ENCODE data around the gene COX4I2.

- TF ChIP-seq CTCF (IDR thresholded peaks at IDR 0.05; ENCODE audit: low read depth, low read length, poor library complexity, severe bottlenecking) (no peak), EZH2phosphoT487 (IDR thresholded peaks at IDR 0.05; ENCODE audit: borderline replicate concordance, low read length) (no peak)
Measured at GRCh38 chr20:31689141-31689540, 51.4 kb downstream of the COX4I2 start.
